BLaER1 (cell line): ENCODE measurements around the gene ATP6V0D1.

Experiments
- H3K27ac ChIP-seq: shearing (Covaris generic); formaldehyde crosslinking; 2 replicates; pipeline ENCODE4 v1.8.1; 2022
- H3K27me3 ChIP-seq: shearing (Covaris generic); formaldehyde crosslinking; 2 replicates; pipeline ENCODE4 v1.8.1; 2022
- H3K36me3 ChIP-seq: shearing (Covaris generic); formaldehyde crosslinking; 2 replicates; pipeline ENCODE4 v1.8.1; 2022
- H3K4me1 ChIP-seq: shearing (Covaris generic); formaldehyde crosslinking; 2 replicates; pipeline ENCODE4 v1.8.1; 2022
- H3K4me2 ChIP-seq: shearing (Covaris generic); formaldehyde crosslinking; 2 replicates; pipeline ENCODE4 v1.8.1; 2022
- H3K4me3 ChIP-seq: shearing (Covaris generic); formaldehyde crosslinking; 2 replicates; pipeline ENCODE4 v1.8.1; 2022
- H3K9ac ChIP-seq: shearing (Covaris generic); formaldehyde crosslinking; 2 replicates; pipeline ENCODE4 v1.8.1; 2022
- H3K9me3 ChIP-seq: shearing (Covaris generic); formaldehyde crosslinking; 2 replicates; pipeline ENCODE4 v1.8.1; 2022
- H4K20me1 ChIP-seq: shearing (Covaris generic); formaldehyde crosslinking; 2 replicates; pipeline ENCODE4 v1.8.1; 2022
- Cebpa-rat ChIP-seq: shearing (Covaris generic); IDR thresholded peaks from 2 replicates; pipeline ENCODE4 v1.8.1; 2022

The ATP6V0D1 gene

GRCh38 chr16:67483150-67483549 is 2.2 kb upstream of the ATP6V0D1 start, which contains the start of gene AGRP:
TSS of gene AGRP (minus strand) at chr16:67483547. CDS start at chr16:67483398, 149 bp downstream.
- peak within 1 kb of the TSS; percentile 90 for H3K27ac ChIP-seq
- peak within 1 kb of the TSS; percentile 94 for H3K4me2 ChIP-seq
- no peaks in the 10 kb centered on the region for H3K27me3 ChIP-seq
- peak within 1 kb of the TSS; percentile 85 for H3K9ac ChIP-seq
- H3K4me3 ChIP-seq: peak within 1 kb of the TSS; percentile 93
- H4K20me1 ChIP-seq: peaks cover 14% of the 10 kb centered on the region
- H3K36me3 ChIP-seq: peaks cover 6% of the 10 kb centered on the region; the same call in 1 of the 2 replicates
- H3K4me1 ChIP-seq: peaks cover 84% of the 10 kb centered on the region
- no peaks in the 10 kb centered on the region for H3K9me3 ChIP-seq
- no peak for TF ChIP-seq Cebpa-rat

GRCh38 chr16:67482233-67482924 is 1.4 kb upstream of the ATP6V0D1 start:
- peak overlapping the region; percentile 93 for H3K4me3 ChIP-seq
- peak overlapping the region; percentile 94 for H3K4me2 ChIP-seq
- H3K9me3 ChIP-seq: no peaks in the 10 kb centered on the region
- H3K36me3 ChIP-seq: peaks cover 13% of the 10 kb centered on the region; the same call in 1 of the 2 replicates
- H3K27me3 ChIP-seq: no peaks in the 10 kb centered on the region
- no peak for TF ChIP-seq Cebpa-rat
- H4K20me1 ChIP-seq: peaks cover 22% of the 10 kb centered on the region
- peak overlapping the region; percentile 85 for H3K9ac ChIP-seq
- peaks cover 77% of the 10 kb centered on the region for H3K4me1 ChIP-seq
- peak overlapping the region; percentile 90 for H3K27ac ChIP-seq

- H3K4me1 ChIP-seq: peaks cover 70% of the 10 kb centered on the region
- H3K36me3 ChIP-seq: peaks cover 13% of the 10 kb centered on the region; the same call in 1 of the 2 replicates
- H3K9ac ChIP-seq: peak overlapping the region; percentile 85
- peak overlapping the region; percentile 90 for H3K27ac ChIP-seq
- TF ChIP-seq Cebpa-rat: no peak
- peak overlapping the region; percentile 94 for H3K4me2 ChIP-seq
- no peaks in the 10 kb centered on the region for H3K27me3 ChIP-seq
- peaks cover 26% of the 10 kb centered on the region for H4K20me1 ChIP-seq
- peak overlapping the region; percentile 93 for H3K4me3 ChIP-seq
- no peaks in the 10 kb centered on the region for H3K9me3 ChIP-seq
Observed at GRCh38 chr16:67481561-67482232, 740 bp upstream of the ATP6V0D1 start.

DNA sequence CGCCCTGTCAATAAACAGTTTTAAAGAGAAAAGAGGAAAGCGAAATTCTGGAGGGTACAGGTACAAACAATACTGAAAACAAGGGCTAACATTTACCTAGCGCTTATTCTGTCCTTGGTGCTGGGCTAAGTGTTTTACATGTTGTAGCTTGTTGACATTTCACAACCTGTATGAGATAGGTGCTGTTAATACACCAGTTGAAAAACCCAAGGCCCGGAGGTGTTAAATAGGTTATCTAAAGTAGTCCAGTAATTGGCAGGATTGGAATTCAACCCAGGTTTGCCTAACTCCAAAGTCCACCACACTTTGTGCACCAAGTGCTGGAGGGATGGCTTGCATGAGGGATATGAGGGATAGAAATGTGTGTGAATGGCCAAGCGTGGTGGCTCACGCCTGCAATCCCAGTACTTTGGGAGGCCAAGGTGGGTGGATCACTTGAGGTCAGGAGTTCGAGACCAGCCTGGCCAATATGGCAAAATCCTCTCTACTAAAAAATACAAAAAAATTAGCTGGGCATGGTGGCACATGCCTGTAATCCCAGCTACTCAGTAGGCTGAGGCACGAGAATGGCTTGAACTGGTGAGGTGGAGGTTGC is 2.9 kb downstream of the ATP6V0D1 start:
- Histone ChIP-seq H3K27ac (no peak overlapping the region), H4K20me1 (peaks cover 62% of the 10 kb centered on the region), H3K4me2 (no peak overlapping the region), H3K9me3 (no peaks in the 10 kb centered on the region), H3K4me3 (no peak overlapping the region), H3K9ac (no peak overlapping the region), H3K36me3 (peaks cover 31% of the 10 kb centered on the region), H3K4me1 (peaks cover 33% of the 10 kb centered on the region), H3K27me3 (no peaks in the 10 kb centered on the region)
- no peak for TF ChIP-seq Cebpa-rat

DNA sequence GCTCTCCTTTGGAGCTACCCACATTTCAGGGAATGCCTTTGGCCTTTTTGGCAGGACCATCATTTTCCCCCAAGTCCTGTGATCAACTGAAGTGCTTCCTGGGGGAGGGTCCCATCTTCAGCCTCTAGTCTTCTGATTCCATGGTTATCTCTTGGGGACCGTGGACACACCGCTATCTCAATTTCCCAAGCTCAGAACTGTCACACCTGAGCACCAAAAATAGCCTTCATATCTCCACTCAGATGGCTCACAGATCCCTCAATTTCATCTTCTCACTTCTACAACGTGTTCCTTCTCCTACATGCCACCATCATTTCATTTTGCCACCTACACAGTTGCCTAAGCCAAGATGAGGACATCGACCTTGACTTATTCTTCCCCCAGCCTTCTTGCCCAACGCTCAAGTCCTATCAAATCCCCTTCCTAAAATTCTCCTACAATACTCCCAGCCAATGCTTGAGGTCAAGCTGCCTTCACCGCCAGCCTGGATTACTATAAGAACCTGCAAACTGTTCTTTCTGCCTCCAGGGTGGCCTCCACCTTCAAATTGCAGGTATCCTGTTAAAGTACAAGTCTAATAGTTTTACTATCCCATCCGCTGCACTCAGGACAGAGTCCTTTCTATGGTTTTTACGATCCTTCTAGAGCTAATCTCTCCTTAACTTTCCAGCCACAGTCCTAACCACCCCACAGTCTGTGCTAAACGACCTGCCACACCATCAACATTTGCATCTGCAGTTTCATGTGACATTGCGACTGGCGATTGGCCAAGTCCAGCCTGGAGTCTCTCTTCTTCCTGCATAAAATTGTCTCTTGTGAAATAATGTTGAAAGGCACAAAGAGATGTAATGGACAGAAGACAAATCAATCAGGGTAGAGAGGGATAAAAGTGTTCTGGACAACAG is 6.2 kb downstream of the ATP6V0D1 start:
- no peak overlapping the region for H3K9ac ChIP-seq

DNA sequence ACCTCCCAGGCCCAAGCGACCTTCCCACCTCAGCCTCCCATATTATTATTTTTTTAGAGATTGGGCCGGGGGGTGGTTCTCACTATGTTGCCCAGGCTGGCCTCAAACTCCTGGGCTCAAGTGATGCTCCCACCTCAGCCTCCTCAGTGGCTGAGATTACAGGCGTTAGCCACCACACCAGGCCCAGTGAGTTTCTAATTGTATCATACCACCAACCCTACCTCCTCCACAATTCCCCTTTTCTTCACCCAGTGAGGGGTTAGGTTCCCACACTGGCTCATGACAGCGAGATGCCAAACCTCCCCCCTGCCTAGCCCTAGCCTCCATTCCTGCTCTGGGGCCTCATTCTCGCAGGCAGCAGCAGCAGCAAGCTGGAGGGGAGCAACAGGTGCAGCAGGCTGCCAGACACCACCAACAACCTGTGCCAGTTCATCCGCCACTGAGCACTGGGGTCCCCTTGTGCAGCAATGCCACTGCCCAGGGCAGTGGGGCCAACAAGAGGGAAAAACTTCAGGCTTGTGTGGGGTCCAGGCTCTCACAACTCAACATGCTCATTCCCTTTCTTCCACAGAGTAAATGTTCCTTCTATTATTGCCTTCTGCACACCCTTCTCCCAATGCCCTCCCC is 9.1 kb downstream of the ATP6V0D1 start:
- H3K27ac ChIP-seq: no peak overlapping the region
- no peak overlapping the region for H3K4me2 ChIP-seq
- H3K4me3 ChIP-seq: no peak overlapping the region
- no peak overlapping the region for H3K9ac ChIP-seq
- peaks cover 100% of the 10 kb centered on the region for H4K20me1 ChIP-seq
- no peaks in the 10 kb centered on the region for H3K9me3 ChIP-seq
- H3K36me3 ChIP-seq: peaks cover 22% of the 10 kb centered on the region
- TF ChIP-seq Cebpa-rat: no peak
- H3K4me1 ChIP-seq: peaks cover 27% of the 10 kb centered on the region
- H3K27me3 ChIP-seq: no peaks in the 10 kb centered on the region

More for the DNA sequence above, 6.2 kb downstream of the ATP6V0D1 start:
- Histone ChIP-seq H3K4me1 (peaks cover 12% of the 10 kb centered on the region), H3K4me3 (no peak overlapping the region), H3K4me2 (no peak overlapping the region), H3K9me3 (no peaks in the 10 kb centered on the region), H3K27me3 (no peaks in the 10 kb centered on the region), H3K27ac (no peak overlapping the region), H4K20me1 (peaks cover 94% of the 10 kb centered on the region), H3K36me3 (peaks cover 31% of the 10 kb centered on the region)
- TF ChIP-seq Cebpa-rat: no peak

DNA sequence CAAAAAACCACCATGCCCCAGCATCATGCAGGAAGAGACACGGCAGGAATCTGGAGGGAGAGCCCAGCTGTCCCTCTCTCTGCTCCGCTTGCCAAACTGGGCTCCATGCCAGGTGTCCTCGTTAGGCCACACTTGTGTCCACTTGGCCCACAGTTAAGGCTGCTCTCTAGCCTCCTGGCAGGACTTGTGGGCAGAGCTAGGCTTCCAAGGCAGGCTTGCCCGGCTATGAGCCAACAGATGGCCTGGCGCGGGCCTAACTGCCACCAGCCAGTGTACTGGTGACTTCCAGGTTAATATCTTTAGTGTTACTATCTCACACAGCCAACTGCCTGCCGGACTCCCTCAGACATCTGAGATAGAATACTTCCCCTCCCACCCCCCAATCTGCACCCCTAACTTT is 10.6 kb downstream of the ATP6V0D1 start:
- H3K4me3 ChIP-seq: no peak overlapping the region
- H3K9me3 ChIP-seq: no peaks in the 10 kb centered on the region
- peaks cover 17% of the 10 kb centered on the region for H3K36me3 ChIP-seq
- no peak overlapping the region for H3K4me2 ChIP-seq
- H4K20me1 ChIP-seq: peaks cover 100% of the 10 kb centered on the region
- H3K27ac ChIP-seq: no peak overlapping the region
- no peaks in the 10 kb centered on the region for H3K27me3 ChIP-seq
- TF ChIP-seq Cebpa-rat: no peak
- H3K9ac ChIP-seq: no peak overlapping the region; the same call in 1 of the 2 replicates
- H3K4me1 ChIP-seq: peaks cover 42% of the 10 kb centered on the region

DNA sequence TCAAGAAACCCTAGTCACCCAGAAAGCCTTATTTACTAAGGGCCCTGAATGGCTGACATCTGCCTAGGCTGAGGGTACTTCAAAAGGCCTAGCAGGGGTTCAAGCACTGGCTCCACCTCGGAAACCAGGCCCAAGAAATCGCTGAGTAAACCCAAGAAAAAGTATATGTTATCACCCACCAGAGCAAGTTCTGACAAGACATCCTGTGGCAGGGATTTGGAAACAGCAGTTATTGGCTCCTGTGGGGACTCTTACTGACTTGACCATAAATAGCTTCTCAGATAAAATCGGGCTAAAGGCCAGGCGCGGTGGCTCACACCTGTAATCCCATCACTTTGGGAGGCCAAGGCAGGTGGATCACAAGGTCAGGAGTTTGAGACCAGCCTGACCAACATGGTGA is 12.2 kb downstream of the ATP6V0D1 start:
- no peak overlapping the region for H3K4me3 ChIP-seq
- 0 out of 2 replicates have a peak overlapping the region, but pooled peaks have one; percentile 3 for H3K9ac ChIP-seq
- no peak for TF ChIP-seq Cebpa-rat
- no peaks in the 10 kb centered on the region for H3K27me3 ChIP-seq
- no peak overlapping the region for H3K27ac ChIP-seq
- H3K4me2 ChIP-seq: peak overlapping the region; percentile 14; the same call in 1 of the 2 replicates
- H3K36me3 ChIP-seq: peaks cover 11% of the 10 kb centered on the region; the same call in 1 of the 2 replicates
- no peaks in the 10 kb centered on the region for H3K9me3 ChIP-seq
- H4K20me1 ChIP-seq: peaks cover 100% of the 10 kb centered on the region
- peaks cover 46% of the 10 kb centered on the region for H3K4me1 ChIP-seq
